Measurements from ENCODE around the gene ANKRD17. TPM values are rescaled to one million over a fixed set of nuclear protein-coding genes. Genes with fewer than 3 reads are reported as not detected.

ANKRD17 gene
- total and polyA plus RNA-seq, 9 donors = 13.2 to 59.7 (median 49.3) TPM

- no peak overlapping the region for H3K4me3 ChIP-seq
- no peaks in the 10 kb centered on the region for H3K27me3 ChIP-seq
- intact Hi-C loops (cut with DNase I) = no loop called here
- H3K36me3 ChIP-seq = no peaks in the 10 kb centered on the region
- H3K4me1 ChIP-seq (ENCODE audit: insufficient read depth) = peaks cover 5% of the 10 kb centered on the region
- DNase-seq = no peak
- no peak overlapping the region for H3K27ac ChIP-seq
- no peaks in the 10 kb centered on the region for H3K9me3 ChIP-seq
- WGBS, 3 donors = 95 to 96% (median 95%) methylated on average over 1 of the region's 1 CpG
- TF ChIP-seq EP300 (IDR thresholded peaks at IDR 0.05) (no peak), POLR2A (IDR thresholded peaks at IDR 0.05) (no peak)
- TF ChIP-seq, protein P1, sequence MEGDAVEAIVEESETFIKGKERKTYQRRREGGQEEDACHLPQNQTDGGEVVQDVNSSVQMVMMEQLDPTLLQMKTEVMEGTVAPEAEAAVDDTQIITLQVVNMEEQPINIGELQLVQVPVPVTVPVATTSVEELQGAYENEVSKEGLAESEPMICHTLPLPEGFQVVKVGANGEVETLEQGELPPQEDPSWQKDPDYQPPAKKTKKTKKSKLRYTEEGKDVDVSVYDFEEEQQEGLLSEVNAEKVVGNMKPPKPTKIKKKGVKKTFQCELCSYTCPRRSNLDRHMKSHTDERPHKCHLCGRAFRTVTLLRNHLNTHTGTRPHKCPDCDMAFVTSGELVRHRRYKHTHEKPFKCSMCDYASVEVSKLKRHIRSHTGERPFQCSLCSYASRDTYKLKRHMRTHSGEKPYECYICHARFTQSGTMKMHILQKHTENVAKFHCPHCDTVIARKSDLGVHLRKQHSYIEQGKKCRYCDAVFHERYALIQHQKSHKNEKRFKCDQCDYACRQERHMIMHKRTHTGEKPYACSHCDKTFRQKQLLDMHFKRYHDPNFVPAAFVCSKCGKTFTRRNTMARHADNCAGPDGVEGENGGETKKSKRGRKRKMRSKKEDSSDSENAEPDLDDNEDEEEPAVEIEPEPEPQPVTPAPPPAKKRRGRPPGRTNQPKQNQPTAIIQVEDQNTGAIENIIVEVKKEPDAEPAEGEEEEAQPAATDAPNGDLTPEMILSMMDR (IDR thresholded peaks at IDR 0.05) = no peak
These were observed 167.9 kb downstream of the ANKRD17 start for GRCh38 chr4:73090738-73091137.

- no peaks in the 10 kb centered on the region for H3K27me3 ChIP-seq
- no peak overlapping the region for H3K27ac ChIP-seq
- H3K4me1 ChIP-seq (ENCODE audit: insufficient read depth) = peaks cover 7% of the 10 kb centered on the region
- H3K36me3 ChIP-seq = no peaks in the 10 kb centered on the region
- H3K9me3 ChIP-seq = no peaks in the 10 kb centered on the region
- TF ChIP-seq, protein P1 (IDR thresholded peaks at IDR 0.05) = no peak
- TF ChIP-seq POLR2A (IDR thresholded peaks at IDR 0.05) (no peak), EP300 (IDR thresholded peaks at IDR 0.05) (no peak)
- intact Hi-C loops (cut with DNase I) = no loop called here
- no peak for DNase-seq
- H3K4me3 ChIP-seq = no peak overlapping the region
These were observed 170.7 kb downstream of the ANKRD17 start for GRCh38 chr4:73087871-73088270.

- intact Hi-C loops (cut with DNase I) = no loop called here
- DNase-seq = no peak
- no peaks in the 10 kb centered on the region for H3K9me3 ChIP-seq
- no peaks in the 10 kb centered on the region for H3K27me3 ChIP-seq
- H3K27ac ChIP-seq = no peak overlapping the region
- 30 to 42% (median 32%) methylated on average over 6 of the region's 6 CpGs for WGBS, 3 donors
- no peak for TF ChIP-seq EP300 (IDR thresholded peaks at IDR 0.05)
- TF ChIP-seq, protein P1 (IDR thresholded peaks at IDR 0.05) = no peak
- no peak for TF ChIP-seq POLR2A (IDR thresholded peaks at IDR 0.05)
- H3K4me3 ChIP-seq = no peak overlapping the region
- no peaks in the 10 kb centered on the region for H3K36me3 ChIP-seq
- H3K4me1 ChIP-seq (ENCODE audit: insufficient read depth) = peaks cover 7% of the 10 kb centered on the region
These were observed 172.3 kb downstream of the ANKRD17 start for GRCh38 chr4:73086095-73086868.

GRCh38 chr4:73080789-73081188 is 177.8 kb downstream of the ANKRD17 start:
- intact Hi-C loops (cut with DNase I) = no loop called here
- Histone ChIP-seq H3K27ac (no peak overlapping the region), H3K4me1 (ENCODE audit: insufficient read depth) (peaks cover 2% of the 10 kb centered on the region), H3K27me3 (no peaks in the 10 kb centered on the region), H3K9me3 (no peaks in the 10 kb centered on the region), H3K4me3 (no peak overlapping the region), H3K36me3 (no peaks in the 10 kb centered on the region)
- WGBS, 3 donors = 46 to 56% (median 55%) methylated on average over 3 of the region's 3 CpGs
- TF ChIP-seq, protein P1 (IDR thresholded peaks at IDR 0.05) = no peak
- no peak for TF ChIP-seq POLR2A (IDR thresholded peaks at IDR 0.05)
- no peak for DNase-seq
